Cardiac fibroblast (primary cell): ENCODE results near the gene GRIN2A.

ENCODE experiments used
- DNase-seq, 2 donors: peaks; one replicate each; pipeline versions ENCODE4 v3.0.0 to v3.0.0-alpha.2; 2010; ENCODE audit warnings: low read depth in 2 of 2
- H3K4me3 ChIP-seq, 2 donors: replicated peaks in 1 of 2; 1 replicate in 1 of 2; 2 replicates in 1 of 2; pipeline ENCODE4 v1.5.1; 2011; ENCODE audit warnings: low read depth in 2 of 2, low read length in 2 of 2, mild to moderate bottlenecking in 2 of 2, moderate library complexity in 1 of 2
- CTCF ChIP-seq: IDR thresholded peaks from one replicate; pipeline ENCODE4 v1.5.1; 2011; ENCODE audit warnings: low read depth, mild to moderate bottlenecking, low read length, inconsistent platforms

GRIN2A gene

GRCh38 chr16:10003486-10003885, 178.7 kb downstream of the GRIN2A start:
- no peak overlapping the region for H3K4me3 ChIP-seq
- no peak for DNase-seq
- TF ChIP-seq CTCF = no peak

- no peak for TF ChIP-seq CTCF
- DNase-seq = no peak
- no peak overlapping the region for H3K4me3 ChIP-seq
These were observed 180.9 kb downstream of the GRIN2A start for GRCh38 chr16:10001258-10001775.

- DNase-seq = no peak
These were observed 186.0 kb downstream of the GRIN2A start for GRCh38 chr16:9996221-9996620.

GRCh38 chr16:9992441-9992840, 189.8 kb downstream of the GRIN2A start:
- no peak for DNase-seq
- TF ChIP-seq CTCF = no peak

More at GRCh38 chr16:9996221-9996620, 186.0 kb downstream of the GRIN2A start:
- no peak overlapping the region for H3K4me3 ChIP-seq
- no peak for TF ChIP-seq CTCF

GRCh38 chr16:9980981-9981380, 201.2 kb downstream of the GRIN2A start:
- H3K4me3 ChIP-seq = no peak overlapping the region
- no peak for TF ChIP-seq CTCF

More at GRCh38 chr16:9992441-9992840, 189.8 kb downstream of the GRIN2A start:
- no peak overlapping the region for H3K4me3 ChIP-seq

GRCh38 chr16:9978160-9978725, 204.0 kb downstream of the GRIN2A start:
- no peak for DNase-seq
- H3K4me3 ChIP-seq = no peak overlapping the region
- no peak for TF ChIP-seq CTCF

More at GRCh38 chr16:9980981-9981380, 201.2 kb downstream of the GRIN2A start:
- no peak for DNase-seq
